HG03196 (cell line): ENCODE measurements around the gene IL17B.

ENCODE experiments used
- ATAC-seq: cut with Tn5 transposase; IDR thresholded peaks from one replicate; pipeline ENCODE4 v1.9.1; 2021; ENCODE audit not compliant: unreplicated experiment

IL17B gene

DNA sequence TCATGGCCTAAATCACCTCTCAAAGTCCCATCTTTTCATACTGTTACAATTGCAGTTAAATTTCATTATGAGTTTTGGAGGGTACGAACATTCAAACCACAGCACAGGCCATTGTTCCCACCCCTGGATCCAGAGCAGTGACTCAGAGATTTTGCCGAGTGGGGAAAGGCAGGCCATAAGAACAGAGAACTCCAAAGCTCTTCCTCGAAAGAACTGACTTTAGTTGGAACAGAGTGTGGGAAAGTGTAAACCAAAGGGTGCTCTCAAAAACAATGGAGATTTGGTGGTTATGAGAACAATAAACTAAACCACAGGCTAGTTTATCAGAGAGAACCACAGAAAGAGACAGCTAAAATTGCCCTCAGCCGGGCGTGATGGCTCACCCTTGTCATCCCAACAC is 53.2 kb downstream of the IL17B start:
- ATAC-seq, result no peak

DNA sequence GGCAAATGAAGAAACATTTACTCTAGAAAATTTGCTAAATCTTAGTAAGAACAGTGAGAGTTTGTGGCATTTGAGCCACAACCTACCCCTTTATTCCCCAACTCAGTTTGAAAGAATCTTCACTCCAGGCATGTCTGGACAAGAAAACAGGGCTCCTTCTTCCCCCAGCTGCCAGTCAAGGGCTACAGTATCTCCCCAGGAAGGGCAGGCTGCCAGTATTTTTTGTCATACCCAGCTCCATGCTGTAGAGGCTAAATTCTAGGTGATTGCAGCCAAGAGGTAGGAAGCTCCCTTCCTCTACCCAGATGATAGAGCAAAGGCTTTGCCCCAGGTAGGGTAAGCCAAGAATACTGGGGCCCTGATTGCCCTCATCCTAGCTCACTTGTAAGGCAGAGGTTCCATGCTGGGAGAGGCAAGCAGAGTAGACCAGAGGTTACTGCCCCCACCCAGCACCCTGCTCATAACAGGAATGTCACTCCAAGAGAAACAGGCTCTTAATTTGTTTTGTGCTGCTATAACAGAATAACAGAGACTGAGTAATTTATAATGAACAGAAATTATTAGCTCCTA is 53.8 kb downstream of the IL17B start:
- no peak for ATAC-seq

DNA sequence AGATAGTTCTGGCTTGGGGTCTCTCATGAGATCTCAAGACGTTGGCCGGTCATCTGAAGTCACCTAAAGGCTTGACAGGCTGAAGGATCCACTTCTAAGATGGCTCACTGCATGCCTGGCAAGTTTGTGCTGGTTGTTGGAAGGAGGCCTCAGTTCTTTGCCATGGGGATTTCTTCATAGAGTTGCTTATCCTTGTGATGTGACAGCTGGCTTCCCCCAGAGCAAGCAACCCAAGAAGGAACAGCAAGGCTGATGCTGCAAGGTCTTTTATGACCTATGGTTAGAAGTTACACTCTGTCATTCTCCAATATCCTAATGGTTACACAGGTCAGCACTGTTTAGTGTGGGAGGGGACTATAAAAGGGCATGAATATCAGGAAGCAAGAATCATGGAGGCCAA is 54.5 kb downstream of the IL17B start:
- ATAC-seq, result no peak
